Measurements from ENCODE around the gene AUTS2. TPM values are rescaled to one million over a fixed set of nuclear protein-coding genes. Genes with fewer than 3 reads are reported as not detected.

Gene AUTS2
- 95.3 TPM for total RNA-seq

DNA sequence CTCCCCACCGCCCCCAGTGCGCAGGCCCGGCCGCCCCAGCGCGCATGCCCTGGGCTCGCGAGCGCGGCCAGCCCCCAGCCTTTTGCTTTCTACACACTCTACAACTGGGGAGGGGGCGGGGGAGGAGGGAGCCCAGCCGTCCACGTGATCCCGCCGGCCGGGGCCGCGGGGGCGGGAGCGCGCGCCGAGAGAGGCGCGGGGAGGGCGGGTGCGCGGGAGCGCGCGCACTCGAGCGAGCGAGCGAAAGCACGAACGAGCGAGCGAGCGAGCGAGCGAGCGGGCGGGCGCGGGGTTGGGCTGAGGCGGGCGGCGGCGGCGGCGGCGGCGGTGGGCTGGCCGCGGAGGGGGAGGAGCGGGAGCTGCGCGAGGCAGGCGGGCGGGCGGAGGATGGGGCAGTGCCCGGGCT, at the start of gene AUTS2:
AUTS2 (plus strand) TSS at position 395 of the 406 bp plus-strand sequence. CDS start 1,179 bp downstream, outside the sequence.
- DNase-seq = peak; percentile 92

DNA sequence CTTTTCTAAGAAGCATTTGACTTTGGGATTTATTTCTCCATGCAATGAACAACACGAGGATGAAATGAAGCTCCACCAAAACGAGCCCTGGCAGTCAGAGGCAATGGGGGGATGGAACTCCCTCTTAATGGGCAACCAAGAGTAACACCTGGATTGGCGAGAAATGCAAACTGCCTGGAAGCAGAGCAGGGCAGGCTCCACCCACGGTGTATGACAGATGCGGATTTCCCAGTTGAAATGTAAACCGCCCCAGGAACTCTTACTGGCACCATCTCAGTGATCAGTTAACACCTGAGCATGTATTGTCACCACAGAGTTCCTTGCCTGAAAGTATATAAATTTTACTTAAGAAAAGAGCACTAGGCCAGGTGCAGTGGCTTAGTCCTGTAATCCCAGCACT, 47.3 kb upstream of the AUTS2 start:
- no peak for DNase-seq

DNA sequence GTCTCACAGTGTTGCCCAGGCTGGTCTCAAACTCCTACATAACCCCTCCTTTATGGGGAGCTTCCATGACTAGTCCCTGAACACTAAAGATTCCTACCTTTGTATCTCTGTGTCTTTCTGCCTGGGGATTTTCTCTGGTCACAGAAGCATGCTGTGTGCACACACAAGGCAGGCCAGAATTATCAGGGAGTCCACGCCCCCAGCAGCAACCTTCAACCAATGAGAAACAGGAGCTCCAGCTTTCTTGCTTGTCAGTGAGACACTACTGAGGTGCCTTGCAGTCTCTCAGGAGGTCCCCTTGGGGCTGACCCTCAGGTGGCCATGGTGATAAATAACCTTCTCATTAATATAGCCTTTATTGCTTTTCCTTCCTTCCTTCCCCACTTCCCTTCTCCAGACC, 45.1 kb upstream of the AUTS2 start:
- no peak for DNase-seq

GRCh38 chr7:69561266-69561960, 36.9 kb upstream of the AUTS2 start:
- no peak for DNase-seq

- DNase-seq = peak; percentile 56
Observed at GRCh38 chr7:69564454-69565417, 33.5 kb upstream of the AUTS2 start.

GRCh38 chr7:69567800-69568199, 30.5 kb upstream of the AUTS2 start:
- no peak for DNase-seq

DNA sequence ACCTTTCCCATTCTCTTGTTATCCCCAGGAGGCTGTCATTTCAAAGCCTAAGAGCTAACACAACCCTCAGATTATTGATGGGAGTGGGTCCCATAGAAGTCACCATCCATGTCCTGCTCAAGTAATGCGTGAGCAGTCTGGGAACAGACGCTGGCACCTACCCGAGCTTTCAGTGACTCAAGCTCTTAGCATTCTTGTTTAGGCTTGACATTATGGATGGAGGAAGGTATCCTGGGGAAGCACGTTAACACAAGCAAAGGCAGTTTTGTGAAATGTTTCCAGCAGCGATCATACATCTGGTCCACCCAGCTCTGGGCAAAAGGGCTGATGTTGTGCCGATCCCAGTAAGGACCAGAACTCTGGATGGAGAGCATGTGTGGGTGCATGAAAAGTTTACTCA, 30.0 kb upstream of the AUTS2 start:
- DNase-seq = no peak

DNA sequence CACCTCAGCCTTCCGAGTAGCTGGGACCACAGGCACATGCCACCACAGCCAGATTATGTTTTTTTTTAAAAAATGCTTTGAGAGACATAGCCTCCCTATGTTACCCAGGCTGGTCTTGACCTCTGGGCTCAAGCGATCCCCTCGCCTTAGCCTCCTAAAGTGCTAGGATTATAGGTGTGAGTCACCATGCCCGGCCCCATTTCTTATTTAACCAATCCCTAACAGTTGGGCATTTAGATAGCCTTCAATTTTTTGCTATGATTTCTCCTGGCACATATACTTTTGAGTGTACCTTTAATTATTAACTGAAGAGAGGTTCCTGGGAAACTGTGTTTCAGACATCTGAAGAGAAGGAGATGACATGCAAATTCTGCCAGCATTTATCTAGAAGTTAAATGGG, 22.6 kb upstream of the AUTS2 start:
- no peak for DNase-seq

GRCh38 chr7:69577221-69577620, 21.1 kb upstream of the AUTS2 start:
- DNase-seq = no peak

DNA sequence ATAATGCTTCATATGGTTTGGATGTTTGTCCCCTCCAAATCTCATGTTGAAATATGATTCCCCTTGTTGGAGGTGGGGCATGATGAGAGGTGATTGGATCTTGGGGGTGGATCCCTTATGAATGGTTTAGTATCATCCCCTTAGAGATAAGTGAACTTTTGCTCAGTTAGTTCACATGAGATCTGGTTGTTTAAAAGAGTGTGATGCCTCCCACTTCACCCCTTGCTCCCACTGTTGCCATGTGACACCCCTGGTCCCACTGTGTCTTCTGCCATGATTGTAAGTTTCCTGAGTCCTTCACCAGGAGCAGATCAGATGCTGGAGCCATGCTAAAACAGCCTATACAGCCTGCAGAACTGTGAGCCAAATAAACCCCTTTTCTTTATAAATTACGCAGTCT, 13.1 kb upstream of the AUTS2 start:
- DNase-seq = no peak

GRCh38 chr7:69586321-69586720, 12.0 kb upstream of the AUTS2 start:
- DNase-seq = no peak

- DNase-seq = no peak
Observed at GRCh38 chr7:69588773-69589172, 9.5 kb upstream of the AUTS2 start.

- no peak for DNase-seq
Observed at GRCh38 chr7:69591805-69592204, 6.5 kb upstream of the AUTS2 start.

DNA sequence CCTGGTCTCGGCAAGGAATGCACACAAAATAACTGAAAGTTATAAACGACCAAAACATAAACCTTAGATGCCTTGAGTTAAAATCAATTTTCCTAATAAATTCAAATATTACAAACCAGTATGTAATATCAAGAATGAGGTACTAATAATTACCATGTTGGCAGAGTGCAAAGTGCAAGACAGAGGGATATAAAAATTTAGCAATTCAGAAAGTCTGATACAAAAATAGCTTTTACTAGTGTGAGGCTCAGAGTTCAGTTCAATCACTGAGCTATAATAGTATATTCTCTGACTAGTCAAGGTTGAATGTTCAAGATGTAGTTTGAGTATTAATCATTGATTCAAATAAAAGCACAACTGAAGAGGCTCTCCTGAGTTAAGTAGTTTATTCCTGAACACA, 4.8 kb upstream of the AUTS2 start:
- no peak for DNase-seq

GRCh38 chr7:69595415-69595814, 2.9 kb upstream of the AUTS2 start:
- DNase-seq = no peak

- DNase-seq = no peak
Observed at GRCh38 chr7:69596056-69596455, 2.2 kb upstream of the AUTS2 start.

- no peak for DNase-seq
Observed at GRCh38 chr7:69596723-69597277, 1.5 kb upstream of the AUTS2 start.

DNA sequence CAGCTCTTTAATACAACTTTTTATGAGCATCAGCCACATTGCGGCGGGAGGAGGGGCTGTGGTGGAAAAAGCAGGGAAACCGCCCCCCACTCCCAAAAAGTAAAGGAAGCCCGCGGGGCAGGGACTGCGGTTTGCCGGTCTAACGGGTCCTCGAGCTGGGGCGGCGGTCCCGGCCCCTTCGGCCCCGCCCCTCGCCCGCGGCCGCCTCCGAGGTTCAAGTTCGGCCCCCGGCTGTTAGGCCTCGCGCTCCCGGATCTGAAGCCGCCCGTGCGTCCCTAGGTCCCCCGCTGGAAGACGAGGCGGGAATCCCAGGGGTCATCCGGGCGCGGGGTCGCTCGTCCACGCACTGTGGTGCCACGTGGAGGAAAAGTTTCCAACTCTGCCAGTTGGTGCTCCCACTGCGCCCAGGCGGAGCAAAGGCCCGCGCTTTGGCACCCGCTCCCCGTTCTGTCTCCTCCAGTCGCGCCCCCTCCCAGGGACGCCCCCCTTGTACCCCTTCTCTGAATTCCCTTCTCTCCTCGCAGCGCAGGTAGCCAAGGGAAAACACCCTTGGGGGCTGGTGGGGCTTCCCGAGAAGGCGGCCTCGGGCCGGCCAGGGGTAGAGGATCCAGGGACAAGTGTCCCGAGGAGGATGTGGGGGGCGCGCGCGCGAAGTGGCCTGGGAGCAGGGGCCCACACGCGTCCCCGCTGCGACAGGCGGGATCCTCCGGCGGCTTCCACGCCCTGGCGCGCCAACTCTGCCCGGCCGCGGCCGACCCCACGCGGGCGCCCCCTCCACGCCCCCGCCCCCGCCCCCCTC, 798 bp upstream of the AUTS2 start:
- no peak for DNase-seq

DNA sequence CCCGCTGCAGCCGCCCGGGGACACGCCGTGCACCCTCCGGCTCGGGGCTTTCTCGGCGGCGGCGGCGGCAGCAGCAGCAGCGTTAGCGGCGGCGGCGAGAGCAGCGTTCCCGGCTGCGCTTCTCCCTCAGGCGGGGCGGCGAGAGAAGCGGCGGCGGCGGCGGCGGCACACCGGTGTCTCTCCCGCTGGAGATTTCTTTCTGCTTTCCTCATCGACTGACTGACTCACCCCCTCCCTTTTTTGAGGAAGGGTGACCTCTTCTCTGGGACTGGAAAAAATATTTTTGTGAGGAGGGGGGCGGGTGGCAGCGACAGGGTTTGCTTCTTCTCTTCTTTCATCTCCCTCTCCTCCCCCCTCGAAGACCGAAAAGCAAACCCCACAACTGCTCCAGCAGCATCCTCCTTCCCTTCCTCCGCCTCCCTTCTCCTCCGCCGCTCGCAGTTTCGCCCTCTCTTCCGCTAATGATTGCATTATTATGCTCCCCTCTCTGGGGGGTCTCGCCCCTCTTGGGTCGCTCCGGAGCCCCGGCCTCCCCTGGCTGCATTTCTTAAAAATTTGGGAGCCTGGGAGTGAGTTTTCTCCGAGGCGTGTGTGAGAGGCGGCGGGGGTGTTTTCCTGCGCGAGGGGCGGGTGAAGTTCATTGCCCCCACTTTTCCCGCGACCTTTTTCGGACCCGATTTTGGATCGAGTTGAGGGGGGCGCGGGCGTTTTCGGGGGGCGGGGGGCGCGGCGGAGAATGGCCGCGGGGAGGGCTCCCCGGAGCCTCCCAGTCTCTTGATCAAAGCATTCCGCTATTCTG, 411 bp downstream of the AUTS2 start:
- peak; percentile 45 for DNase-seq

DNA sequence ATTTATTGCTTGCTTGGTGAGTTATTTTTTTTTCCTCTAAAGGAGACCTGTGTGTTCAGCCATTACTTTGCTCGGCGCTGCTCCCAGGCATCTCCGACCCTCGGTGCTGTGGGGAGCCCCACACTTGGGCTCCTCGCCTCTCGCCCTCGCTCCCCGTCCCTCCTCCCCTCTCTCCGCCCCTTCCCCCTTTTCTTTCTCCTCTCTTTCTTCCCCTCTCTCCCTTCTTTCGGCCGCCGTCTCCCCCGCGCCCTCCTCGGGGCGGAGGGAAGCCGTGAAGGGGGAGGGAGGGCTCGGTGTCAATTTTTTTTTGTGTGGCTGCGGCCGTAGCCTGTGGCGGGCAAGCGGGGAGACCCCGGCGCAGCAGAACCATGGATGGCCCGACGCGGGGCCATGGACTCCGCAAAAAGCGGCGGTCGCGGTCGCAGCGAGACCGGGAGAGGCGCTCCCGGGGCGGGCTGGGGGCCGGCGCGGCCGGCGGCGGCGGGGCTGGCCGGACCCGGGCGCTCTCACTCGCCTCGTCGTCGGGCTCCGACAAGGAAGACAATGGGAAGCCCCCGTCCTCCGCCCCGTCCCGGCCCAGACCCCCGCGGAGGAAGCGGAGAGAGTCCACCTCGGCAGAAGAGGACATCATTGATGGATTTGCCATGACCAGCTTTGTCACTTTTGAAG, 1.1 kb downstream of the AUTS2 start:
- no peak for DNase-seq

Data from occipital lobe (tissue), 2 donors.